Activated CD4-positive, alpha-beta T cell treated with anti-CD3 and anti-CD28 coated beads for 4 hours (primary cell): ENCODE measurements around the gene PEMT.

Experiments used
- DNase-seq, 2 donors: peaks; one replicate each; pipeline ENCODE4 v3.0.0-alpha.2; 2020

The PEMT gene

GRCh38 chr17:17605083-17605728, 13.7 kb upstream of the PEMT start:
- DNase-seq, result no peak

GRCh38 chr17:17603895-17604225, 12.4 kb upstream of the PEMT start:
- DNase-seq, result no peak

- DNase-seq, result no peak
Measured at GRCh38 chr17:17603178-17603894, 11.8 kb upstream of the PEMT start.

GRCh38 chr17:17599965-17600364, 8.5 kb upstream of the PEMT start:
- DNase-seq, result no peak

GRCh38 chr17:17598003-17598402, 6.5 kb upstream of the PEMT start:
- no peak for DNase-seq

- no peak for DNase-seq
Measured at GRCh38 chr17:17595755-17596154, 4.2 kb upstream of the PEMT start.

- DNase-seq, result no peak
Measured at GRCh38 chr17:17593222-17593620, 1.7 kb upstream of the PEMT start.

- DNase-seq, result no peak
Measured at GRCh38 chr17:17590883-17591354, 589 bp downstream of the PEMT start.

GRCh38 chr17:17590141-17590751, 1.3 kb downstream of the PEMT start:
- no peak for DNase-seq

- DNase-seq, result no peak
Measured at GRCh38 chr17:17587614-17588337, 3.7 kb downstream of the PEMT start.

- DNase-seq, result no peak
Measured at GRCh38 chr17:17582372-17582771, 9.1 kb downstream of the PEMT start.

GRCh38 chr17:17581509-17581908, 10.0 kb downstream of the PEMT start:
- DNase-seq, result no peak

GRCh38 chr17:17580662-17581470, 10.6 kb downstream of the PEMT start:
- DNase-seq, result no peak

- DNase-seq, result no peak
Measured at GRCh38 chr17:17579691-17580090, 11.8 kb downstream of the PEMT start.

GRCh38 chr17:17577373-17577772, 14.1 kb downstream of the PEMT start:
- no peak for DNase-seq

- no peak for DNase-seq
Measured at GRCh38 chr17:17576772-17577234, 14.7 kb downstream of the PEMT start.

- no peak for DNase-seq
Measured at GRCh38 chr17:17575360-17576251, 15.9 kb downstream of the PEMT start.

- DNase-seq, result no peak
Measured at GRCh38 chr17:17573912-17574311, 17.6 kb downstream of the PEMT start.

GRCh38 chr17:17572010-17572785, 19.3 kb downstream of the PEMT start:
- DNase-seq, result no peak
